Trophoblast cell (in vitro differentiated cells and primary cell): Measurements from ENCODE around the gene MAP2K7.

Source experiments
- DNase-seq, 2 donors: peaks; one replicate each; pipeline ENCODE4 v3.0.0-alpha.2; 2016
- H2AFZ ChIP-seq: 2 replicates; pipeline ENCODE4 v1.6.1; 2013; ENCODE audit warnings: low read length, moderate library complexity, mild to moderate bottlenecking; ENCODE audit not compliant: insufficient read depth, poor library complexity
- H2AK5ac ChIP-seq: 2 replicates; pipeline ENCODE4 v1.6.1; 2013; ENCODE audit warnings: mild to moderate bottlenecking, low read length
- H2BK120ac ChIP-seq: 2 replicates; pipeline ENCODE4 v1.6.1; 2013; ENCODE audit warnings: low read length, mild to moderate bottlenecking, moderate library complexity; ENCODE audit not compliant: insufficient read depth, poor library complexity
- H2BK12ac ChIP-seq: 2 replicates; pipeline ENCODE4 v1.6.1; 2013; ENCODE audit warnings: mild to moderate bottlenecking, low read length, moderate library complexity
- H2BK5ac ChIP-seq: 2 replicates; pipeline ENCODE4 v1.6.1; 2013; ENCODE audit warnings: low read length, low read depth, moderate library complexity, mild to moderate bottlenecking; ENCODE audit not compliant: poor library complexity
- H3K14ac ChIP-seq: 2 replicates; pipeline ENCODE4 v1.6.1; 2013; ENCODE audit warnings: mild to moderate bottlenecking, low read length
- H3K18ac ChIP-seq: 2 replicates; pipeline ENCODE4 v1.6.1; 2013; ENCODE audit warnings: mild to moderate bottlenecking, low read length
- H3K23ac ChIP-seq: 2 replicates; pipeline ENCODE4 v1.6.1; 2013; ENCODE audit warnings: low read length
- H3K27ac ChIP-seq: 2 replicates; pipeline ENCODE4 v1.5.1; 2013; ENCODE audit warnings: low read depth, mild to moderate bottlenecking, inconsistent platforms, low read length, moderate library complexity
- H3K27me3 ChIP-seq: 2 replicates; pipeline ENCODE4 v1.6.1; 2013; ENCODE audit warnings: inconsistent platforms, mild to moderate bottlenecking, low read length, moderate library complexity; ENCODE audit not compliant: insufficient read depth
- H3K36me3 ChIP-seq, 2 experiments: 1 replicate in 1 of 2; 2 replicates in 1 of 2; pipeline ENCODE4 v1.6.1; 2013; ENCODE audit warnings: low read length in 2 of 2, mild to moderate bottlenecking in 2 of 2, moderate library complexity in 1 of 2; ENCODE audit not compliant: insufficient read depth in 2 of 2, control insufficient read depth in 1 of 2
- H3K4ac ChIP-seq: 2 replicates; pipeline ENCODE4 v1.6.1; 2013; ENCODE audit warnings: low read depth, mild to moderate bottlenecking, low read length, moderate library complexity
- H3K4me1 ChIP-seq, 2 experiments: 1 replicate in 1 of 2; 2 replicates in 1 of 2; pipeline ENCODE4 v1.6.1; 2013; ENCODE audit warnings: low read length in 2 of 2, mild to moderate bottlenecking in 2 of 2, moderate library complexity in 1 of 2; ENCODE audit not compliant: insufficient read depth in 2 of 2, control insufficient read depth in 1 of 2
- H3K4me2 ChIP-seq: 2 replicates; pipeline ENCODE4 v1.6.1; 2013; ENCODE audit warnings: inconsistent platforms, mild to moderate bottlenecking, low read length, moderate library complexity
- H3K4me3 ChIP-seq: 2 replicates; pipeline ENCODE4 v1.5.1; 2013; ENCODE audit warnings: mild to moderate bottlenecking, low read depth, low read length, inconsistent platforms
- H3K79me1 ChIP-seq: one replicate; pipeline ENCODE4 v1.6.1; 2013; ENCODE audit warnings: low read length
- H3K79me2 ChIP-seq: 2 replicates; pipeline ENCODE4 v1.6.1; 2013; ENCODE audit warnings: low read length, mild to moderate bottlenecking; ENCODE audit not compliant: control insufficient read depth, insufficient read depth, poor library complexity
- H3K9ac ChIP-seq: 2 replicates; pipeline ENCODE4 v1.6.1; 2013; ENCODE audit warnings: mild to moderate bottlenecking, low read length
- H3K9me3 ChIP-seq: 2 replicates; pipeline ENCODE4 v1.6.1; 2013; ENCODE audit warnings: low read depth, mild to moderate bottlenecking, control low read depth, inconsistent platforms, low read length; ENCODE audit not compliant: insufficient read depth
- H4K12ac ChIP-seq: 2 replicates; pipeline ENCODE4 v1.6.1; 2013; ENCODE audit warnings: low read depth, mild to moderate bottlenecking, low read length, moderate library complexity
- H4K8ac ChIP-seq: 2 replicates; pipeline ENCODE4 v1.6.1; 2013; ENCODE audit warnings: low read depth, mild to moderate bottlenecking, low read length, moderate library complexity
- H4K91ac ChIP-seq: one replicate; pipeline ENCODE4 v1.6.1; 2013; ENCODE audit warnings: low read depth, mild to moderate bottlenecking, low read length, moderate library complexity
- WGBS: extraction: QIAGEN DNeasy Blood & Tissue Kit; methylation state at CpG from one replicate; pipeline ENCODE4 v1.1.7; 2013; ENCODE audit warnings: missing lambda C conversion rate; ENCODE audit not compliant: insufficient read length, insufficient coverage; ENCODE audit errors: extremely low coverage; 5-methylcytosine and 5-hydroxymethylcytosine counted together

MAP2K7 gene

DNA sequence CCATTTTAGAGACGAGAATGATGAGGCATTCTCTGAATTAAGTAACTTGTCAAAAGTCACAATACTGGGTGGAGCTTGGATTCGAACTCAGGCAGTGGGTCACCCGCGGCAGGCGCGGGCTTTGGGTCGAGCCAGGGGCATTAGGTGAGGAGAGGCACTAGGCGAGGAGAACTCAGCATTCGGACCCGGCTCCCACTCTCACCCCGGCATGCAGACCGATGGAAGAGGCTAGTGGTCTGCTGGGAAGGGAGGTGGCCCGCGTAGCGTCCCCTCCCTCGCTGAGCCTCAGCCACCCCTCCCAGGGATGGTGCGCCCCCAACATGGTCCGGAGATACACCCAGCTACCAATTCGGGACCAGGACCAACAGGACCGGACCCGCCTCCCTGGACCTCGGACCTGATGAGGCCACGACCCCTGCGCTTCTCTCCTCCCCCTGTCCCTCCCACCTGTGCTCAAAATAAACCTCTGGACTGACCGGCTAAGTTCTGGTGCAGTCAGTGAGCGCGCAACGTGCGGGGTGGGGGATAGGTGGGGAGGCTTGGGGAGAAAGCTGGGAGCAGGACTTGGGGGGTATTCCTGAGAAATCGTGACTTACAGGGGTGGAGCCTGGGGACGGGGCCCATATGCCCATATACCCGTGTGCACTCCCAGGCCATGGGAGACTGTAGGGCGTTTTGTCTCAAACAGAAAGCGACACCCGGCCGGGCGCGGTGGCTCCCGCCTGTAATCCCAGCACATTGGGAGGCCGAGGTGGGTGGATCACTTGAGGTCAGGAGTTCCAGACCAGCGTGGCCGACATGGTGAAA is 15.1 kb downstream of the MAP2K7 start:
- peaks cover 7% of the 10 kb centered on the region for H3K9me3 ChIP-seq
- H3K23ac ChIP-seq: no peak overlapping the region
- no peak overlapping the region for H3K9ac ChIP-seq
- H4K12ac ChIP-seq: no peak overlapping the region
- peaks cover 16 to 23% of the 10 kb centered on the region in 2 experiments for H3K4me1 ChIP-seq
- H2BK5ac ChIP-seq: no peak overlapping the region
- WGBS: no CpG with 5 or more reads among the region's 42 CpGs
- H2AK5ac ChIP-seq: no peak overlapping the region
- H4K8ac ChIP-seq: no peak overlapping the region
- peaks cover 2% of the 10 kb centered on the region for H3K79me1 ChIP-seq
- H3K27ac ChIP-seq: no peak overlapping the region
- H3K14ac ChIP-seq: no peak overlapping the region
- no peak overlapping the region for H3K18ac ChIP-seq
- peaks cover 19 to 20% of the 10 kb centered on the region in 2 experiments for H3K36me3 ChIP-seq
- no peak for DNase-seq
- no peak overlapping the region for H4K91ac ChIP-seq
- no peak overlapping the region for H3K4me2 ChIP-seq
- no peak overlapping the region for H3K4me3 ChIP-seq
- peaks cover 31% of the 10 kb centered on the region for H3K27me3 ChIP-seq
- H2BK120ac ChIP-seq: no peak overlapping the region
- H2AFZ ChIP-seq: no peak overlapping the region
- H3K79me2 ChIP-seq: peaks cover 2% of the 10 kb centered on the region
- H3K4ac ChIP-seq: no peak overlapping the region
- H2BK12ac ChIP-seq: no peak overlapping the region

DNA sequence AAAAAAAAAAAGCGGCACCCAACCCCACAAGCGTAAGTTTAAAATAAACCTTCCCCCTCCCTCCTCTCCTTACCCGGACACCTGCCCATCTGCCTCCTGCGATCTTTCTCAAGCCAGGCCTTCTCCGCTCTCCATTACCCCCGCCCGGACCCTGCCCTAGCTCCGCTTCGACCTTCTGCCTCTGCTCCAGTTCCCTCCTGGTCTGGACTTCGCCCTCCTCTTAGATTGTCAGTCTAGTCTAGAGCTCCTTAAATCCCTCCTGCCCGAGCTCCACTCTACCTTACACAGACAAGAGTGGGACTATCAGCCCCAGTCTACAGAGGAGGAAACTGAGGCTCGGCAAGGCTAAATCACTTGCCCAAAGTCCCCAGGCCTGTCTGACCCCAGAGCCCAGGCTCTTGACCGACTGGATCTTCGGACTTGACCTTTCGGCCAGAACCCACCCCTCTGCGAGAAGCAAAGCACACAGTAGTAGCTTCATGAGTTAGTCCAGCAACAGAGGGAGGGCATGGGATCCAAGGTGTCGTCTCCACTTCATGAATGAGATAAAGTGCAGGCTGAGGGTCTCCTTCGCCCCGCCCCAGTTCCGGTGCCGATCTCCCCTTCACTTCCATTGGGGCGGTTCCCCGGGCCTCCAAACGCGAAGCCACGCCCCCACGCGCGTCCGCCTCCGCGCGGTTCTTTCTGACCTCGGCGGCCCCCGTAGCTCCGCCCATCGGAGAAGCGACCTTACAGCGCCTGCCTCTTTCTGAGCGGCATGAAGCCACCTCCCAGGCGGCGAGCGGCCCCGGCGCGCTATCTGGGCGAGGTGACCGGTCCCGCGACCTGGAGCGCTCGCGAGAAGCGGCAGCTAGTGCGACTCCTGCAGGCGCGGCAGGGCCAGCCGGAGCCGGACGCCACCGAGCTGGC is 16.2 kb downstream of the MAP2K7 start, which contains the start of gene SNAPC2:
Gene SNAPC2 (plus strand): TSS at position 729 of the 909 bp plus-strand sequence. CDS start 29 bp downstream, at position 758.
- Histone ChIP-seq H3K36me3 (peaks cover 20 to 22% of the 10 kb centered on the region in 2 experiments), H3K18ac (peak within 1 kb of the TSS; percentile 91), H4K8ac (peak within 1 kb of the TSS; percentile 91), H2BK12ac (peak within 1 kb of the TSS; percentile 19), H4K91ac (peak within 1 kb of the TSS; percentile 73), H3K27ac (peak within 1 kb of the TSS; percentile 70), H3K27me3 (peaks cover 31% of the 10 kb centered on the region), H3K23ac (no peak within 1 kb of the TSS), H2BK5ac (peak within 1 kb of the TSS; percentile 77), H2AK5ac (peak within 1 kb of the TSS; percentile 39), H3K14ac (peak within 1 kb of the TSS; percentile 79), H3K4me3 (peak within 1 kb of the TSS; percentile 78), H3K79me1 (peaks cover 2% of the 10 kb centered on the region), H4K12ac (peak within 1 kb of the TSS; percentile 75), H2BK120ac (peak within 1 kb of the TSS; percentile 35), H3K4me1 (peaks cover 16 to 23% of the 10 kb centered on the region in 2 experiments), H3K79me2 (peaks cover 2% of the 10 kb centered on the region), H3K9me3 (peaks cover 4% of the 10 kb centered on the region), H3K9ac (peak within 1 kb of the TSS; percentile 14), H2AFZ (peak within 1 kb of the TSS; percentile 48), H3K4me2 (peak within 1 kb of the TSS; percentile 61), H3K4ac (peak within 1 kb of the TSS; percentile 8)
- DNase-seq: peak; percentile 86 to 94
- no CpG with 5 or more reads among the region's 62 CpGs for WGBS

DNA sequence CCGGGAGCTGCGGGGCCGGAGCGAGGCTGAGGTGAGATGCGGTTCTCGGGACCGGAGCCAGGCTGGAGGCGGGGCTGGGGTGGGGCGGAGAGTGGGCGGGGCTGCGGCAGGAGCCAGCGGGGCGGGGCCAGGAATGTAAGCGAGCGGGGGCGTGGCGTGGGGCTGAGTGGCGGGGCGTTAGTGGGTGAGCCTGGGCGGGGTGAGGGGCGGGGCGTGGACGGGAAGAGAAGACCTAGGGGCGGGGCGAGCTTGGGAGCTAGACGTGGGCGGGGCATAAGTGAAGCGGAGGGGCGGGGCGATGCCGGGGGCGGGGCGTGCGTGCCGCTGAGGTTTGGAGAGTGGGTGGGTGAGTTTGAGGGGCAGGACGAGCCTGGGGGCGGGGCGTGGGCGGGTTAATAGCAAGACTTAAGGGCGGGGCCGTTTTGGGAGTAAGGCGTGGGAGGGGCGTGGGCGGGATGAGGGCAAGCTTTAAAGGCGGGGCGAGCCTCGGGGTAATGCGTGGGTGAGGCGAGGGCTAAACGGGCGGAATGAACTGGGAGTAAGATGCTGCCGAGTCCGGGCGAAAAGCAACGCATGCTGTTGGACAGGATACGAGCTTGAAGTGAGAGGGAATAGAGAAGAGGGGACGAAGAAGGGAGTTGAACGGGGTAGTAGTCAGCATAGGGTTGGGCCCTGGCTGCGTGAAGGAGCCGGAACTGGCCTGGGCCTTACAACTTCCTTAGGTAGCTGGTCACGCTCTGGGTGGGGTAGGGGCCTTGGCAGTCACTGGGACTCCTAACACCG is 17.0 kb downstream of the MAP2K7 start:
- Histone ChIP-seq H3K27ac (peak overlapping the region; percentile 70), H3K4ac (no peak overlapping the region), H2AFZ (peak overlapping the region; percentile 48), H3K14ac (peak overlapping the region; percentile 79), H3K9me3 (peaks cover 3% of the 10 kb centered on the region), H2AK5ac (no peak overlapping the region), H3K4me2 (peak overlapping the region; percentile 61), H3K18ac (peak overlapping the region; percentile 91), H3K36me3 (peaks cover 20 to 22% of the 10 kb centered on the region in 2 experiments), H3K23ac (no peak overlapping the region), H4K8ac (peak overlapping the region; percentile 91), H3K9ac (peak overlapping the region; percentile 14), H2BK120ac (no peak overlapping the region), H3K79me1 (peaks cover 2% of the 10 kb centered on the region), H4K91ac (peak overlapping the region; percentile 73), H3K4me3 (peak overlapping the region; percentile 78), H3K27me3 (peaks cover 27% of the 10 kb centered on the region), H3K4me1 (peaks cover 16 to 23% of the 10 kb centered on the region in 2 experiments), H3K79me2 (peaks cover 2% of the 10 kb centered on the region), H4K12ac (peak overlapping the region; percentile 58), H2BK12ac (no peak overlapping the region), H2BK5ac (peak overlapping the region; percentile 77)
- peak; percentile 94 to 95 for DNase-seq
- WGBS: no CpG with 5 or more reads among the region's 62 CpGs
